Kidney epithelial cell (primary cell): ENCODE measurements around the gene BBS9. TPM values are rescaled to one million over a fixed set of nuclear protein-coding genes. Genes with fewer than 3 reads are reported as not detected.
"Not testable (repeated sequence)": the region's sequence is repeated elsewhere in the genome, so short reads cannot be mapped to it uniquely, and the experiment has no call there.

Source experiments
- DNase-seq: peaks from one replicate; pipeline ENCODE4 v3.0.0-alpha.2; 2010; ENCODE audit warnings: low read depth
- H3K27me3 ChIP-seq: 2 replicates; pipeline ENCODE4 v1.6.0; 2011; ENCODE audit warnings: low read length; ENCODE audit not compliant: control insufficient read depth, insufficient read depth
- H3K36me3 ChIP-seq: 2 replicates; pipeline ENCODE4 v1.5.1; 2011; ENCODE audit warnings: low read length; ENCODE audit not compliant: control insufficient read depth, insufficient read depth
- H3K4me3 ChIP-seq: 2 replicates; pipeline ENCODE4 v1.5.1; 2011; ENCODE audit warnings: low read depth, mild to moderate bottlenecking, control low read depth, low read length
- total RNA-seq: library from RNA; depleted of rRNA; stranded (reverse); fragments of >200 nt; gene quantifications from 2 replicates; pipeline ENCODE4 v1.2.3, GENCODE V29; 2015
- TF ChIP-seq, protein P1 (sequence below): IDR thresholded peaks from 2 replicates; pipeline ENCODE4 v1.5.1; 2011; ENCODE audit warnings: mild to moderate bottlenecking, moderate library complexity, low read length, control low read depth, inconsistent platforms; ENCODE audit not compliant: insufficient read depth, poor library complexity, severe bottlenecking

Gene BBS9
- total RNA-seq, 1 donor from 2014 or later = 20.4 TPM

DNA sequence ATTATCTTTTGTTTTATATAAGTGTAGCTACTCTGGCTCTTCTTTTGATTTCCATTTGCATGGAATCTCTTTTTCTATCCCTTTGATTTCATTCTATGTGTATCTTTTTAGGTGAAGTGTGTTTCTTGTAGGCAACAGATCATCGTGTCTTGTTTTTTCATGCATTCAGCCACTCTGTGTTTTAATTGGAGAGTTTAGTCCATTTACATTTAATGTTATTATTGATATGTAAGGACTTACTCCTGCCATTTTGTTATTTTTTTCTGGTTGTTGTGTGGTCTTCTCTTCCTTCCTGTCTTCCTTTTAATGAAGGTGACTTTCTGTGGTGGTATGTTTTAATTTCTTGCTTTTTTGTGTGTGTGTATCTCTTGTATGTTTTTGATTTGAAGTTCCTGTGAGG is 81.6 kb downstream of the BBS9 start:
- Histone ChIP-seq H3K4me3 (no peak overlapping the region), H3K27me3 (no peaks in the 10 kb centered on the region), H3K36me3 (no peaks in the 10 kb centered on the region)
- TF ChIP-seq, protein P1, sequence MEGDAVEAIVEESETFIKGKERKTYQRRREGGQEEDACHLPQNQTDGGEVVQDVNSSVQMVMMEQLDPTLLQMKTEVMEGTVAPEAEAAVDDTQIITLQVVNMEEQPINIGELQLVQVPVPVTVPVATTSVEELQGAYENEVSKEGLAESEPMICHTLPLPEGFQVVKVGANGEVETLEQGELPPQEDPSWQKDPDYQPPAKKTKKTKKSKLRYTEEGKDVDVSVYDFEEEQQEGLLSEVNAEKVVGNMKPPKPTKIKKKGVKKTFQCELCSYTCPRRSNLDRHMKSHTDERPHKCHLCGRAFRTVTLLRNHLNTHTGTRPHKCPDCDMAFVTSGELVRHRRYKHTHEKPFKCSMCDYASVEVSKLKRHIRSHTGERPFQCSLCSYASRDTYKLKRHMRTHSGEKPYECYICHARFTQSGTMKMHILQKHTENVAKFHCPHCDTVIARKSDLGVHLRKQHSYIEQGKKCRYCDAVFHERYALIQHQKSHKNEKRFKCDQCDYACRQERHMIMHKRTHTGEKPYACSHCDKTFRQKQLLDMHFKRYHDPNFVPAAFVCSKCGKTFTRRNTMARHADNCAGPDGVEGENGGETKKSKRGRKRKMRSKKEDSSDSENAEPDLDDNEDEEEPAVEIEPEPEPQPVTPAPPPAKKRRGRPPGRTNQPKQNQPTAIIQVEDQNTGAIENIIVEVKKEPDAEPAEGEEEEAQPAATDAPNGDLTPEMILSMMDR = no peak
- DNase-seq = no peak

DNA sequence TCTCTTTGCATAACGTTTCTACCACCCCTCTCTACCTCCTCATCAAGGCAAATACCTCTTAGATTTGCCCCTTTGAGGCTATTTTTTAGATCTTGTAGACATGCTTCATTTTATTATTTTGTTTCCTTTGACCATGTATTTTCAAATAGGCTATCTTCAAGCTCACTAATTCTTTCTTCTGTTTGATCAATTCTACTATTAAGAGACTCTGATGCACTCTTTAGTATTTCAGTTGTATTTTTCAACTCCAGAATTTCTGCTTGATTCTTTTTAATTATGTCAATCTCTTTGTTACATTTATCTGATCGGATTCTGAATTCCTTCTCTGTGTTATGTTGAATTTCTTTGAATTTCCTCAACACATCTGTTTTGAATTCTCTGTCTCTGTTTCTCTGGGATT is 82.8 kb downstream of the BBS9 start:
- no peaks in the 10 kb centered on the region for H3K27me3 ChIP-seq

DNA sequence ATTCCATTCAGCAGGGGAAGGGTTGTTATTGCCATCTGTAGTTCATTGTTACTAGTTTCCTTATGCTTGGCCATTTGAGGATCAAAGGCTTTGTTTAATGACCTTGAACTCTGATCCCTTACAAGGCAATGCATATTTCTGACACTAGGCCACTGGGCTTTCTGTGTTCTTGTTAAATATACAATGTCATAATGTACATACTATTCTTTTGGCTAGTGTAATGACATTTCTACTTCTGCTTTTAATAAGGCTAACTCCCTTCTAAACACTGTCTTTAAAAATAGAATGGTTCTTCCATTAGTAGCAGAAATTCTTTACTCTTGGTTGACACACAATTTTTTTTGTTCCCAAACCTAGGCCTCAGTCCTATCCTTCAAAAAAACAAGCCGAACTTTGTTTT is 86.6 kb downstream of the BBS9 start:
- no peaks in the 10 kb centered on the region for H3K36me3 ChIP-seq
- H3K4me3 ChIP-seq = no peak overlapping the region
- H3K27me3 ChIP-seq = no peaks in the 10 kb centered on the region
- TF ChIP-seq, protein P1 = no peak
- no peak for DNase-seq

More for the DNA sequence above, 82.8 kb downstream of the BBS9 start:
- TF ChIP-seq, protein P1 = no peak
- Histone ChIP-seq H3K36me3 (no peaks in the 10 kb centered on the region), H3K4me3 (no peak overlapping the region)
- DNase-seq = no peak

DNA sequence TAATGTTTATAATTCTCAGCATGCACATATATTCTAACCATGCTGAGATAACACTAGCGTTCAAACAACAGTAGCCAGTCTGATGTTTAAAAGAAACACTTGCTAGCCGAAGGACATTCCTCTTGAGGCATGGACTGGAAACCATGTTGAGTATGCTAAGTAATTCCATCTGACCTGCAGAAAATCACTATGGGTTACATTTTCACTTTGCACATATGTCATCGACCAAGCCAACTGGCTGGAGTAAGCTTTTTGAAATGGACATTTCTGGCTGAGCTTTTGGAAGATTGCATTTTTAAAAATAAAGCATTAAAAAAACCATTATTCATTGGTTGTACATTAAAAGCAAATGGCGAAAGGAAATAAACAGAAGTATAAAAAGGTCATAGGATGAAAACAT is 88.2 kb downstream of the BBS9 start:
- H3K36me3 ChIP-seq = no peaks in the 10 kb centered on the region
- H3K4me3 ChIP-seq = no peak overlapping the region
- no peaks in the 10 kb centered on the region for H3K27me3 ChIP-seq
- no peak for DNase-seq
- TF ChIP-seq, protein P1 = no peak

DNA sequence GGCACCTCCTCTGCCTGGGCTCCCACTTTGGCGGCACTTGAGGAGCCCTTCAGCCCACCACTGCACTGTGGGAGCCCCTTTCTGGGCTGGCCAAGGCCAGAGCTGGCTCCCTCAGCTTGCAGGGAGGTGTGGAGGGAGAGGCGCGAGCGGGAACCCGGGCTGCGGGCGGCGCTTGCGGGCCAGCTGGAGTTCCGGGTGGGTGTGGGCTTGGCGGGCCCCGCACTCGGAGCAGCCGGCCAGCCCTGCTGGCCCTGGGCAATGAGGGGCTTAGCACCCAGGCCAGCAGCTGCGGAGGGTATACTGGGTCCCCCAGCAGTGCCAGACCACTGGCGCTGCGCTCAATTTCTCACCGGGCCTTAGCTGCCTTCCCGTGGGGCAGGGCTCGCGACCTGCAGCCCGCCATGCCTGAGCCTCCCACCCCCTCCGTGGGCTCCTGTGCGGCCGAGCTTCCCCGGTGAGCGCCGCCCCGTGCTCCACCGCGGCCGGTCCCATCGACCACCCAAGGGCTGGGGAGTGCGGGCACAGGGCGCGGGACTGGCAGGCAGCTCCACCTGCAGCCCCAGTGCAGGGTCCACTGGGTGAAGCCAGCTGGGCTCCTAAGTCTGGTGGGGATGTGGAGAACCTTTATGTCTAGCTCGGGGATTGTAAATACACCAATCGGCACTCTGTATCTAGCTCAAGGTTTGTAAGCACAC is 89.6 kb downstream of the BBS9 start:
- not testable (repeated sequence) for H3K27me3 ChIP-seq, H3K4me3 ChIP-seq, DNase-seq, H3K36me3 ChIP-seq

DNA sequence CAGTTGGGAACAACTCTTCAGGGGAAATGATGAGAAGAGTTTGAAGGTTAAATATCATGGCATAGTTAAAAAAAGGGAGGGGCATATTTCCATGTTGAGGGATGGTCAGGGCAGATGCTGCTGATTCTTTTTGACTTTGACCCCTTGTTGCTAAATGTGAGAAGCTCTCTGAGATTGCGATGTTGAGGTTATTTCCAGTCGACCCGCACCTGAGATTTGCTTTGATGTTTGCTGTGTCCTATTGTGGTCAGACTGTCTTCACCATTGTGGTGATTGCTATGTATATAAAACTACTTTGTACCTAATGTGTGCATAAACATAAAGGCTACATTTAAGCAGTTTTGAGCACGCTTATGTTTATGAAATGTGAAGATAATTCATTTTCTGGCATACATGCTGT is 90.9 kb downstream of the BBS9 start:
- Histone ChIP-seq H3K4me3 (no peak overlapping the region), H3K27me3 (no peaks in the 10 kb centered on the region), H3K36me3 (no peaks in the 10 kb centered on the region)
- DNase-seq = no peak
- TF ChIP-seq, protein P1 = no peak
